ENCODE measurements around the gene TTF1. TPM values are rescaled to one million over a fixed set of nuclear protein-coding genes. Genes with fewer than 3 reads are reported as not detected.

TTF1 gene
- total RNA-seq, 1 donor from 2014 or later: 11.3 TPM

DNA sequence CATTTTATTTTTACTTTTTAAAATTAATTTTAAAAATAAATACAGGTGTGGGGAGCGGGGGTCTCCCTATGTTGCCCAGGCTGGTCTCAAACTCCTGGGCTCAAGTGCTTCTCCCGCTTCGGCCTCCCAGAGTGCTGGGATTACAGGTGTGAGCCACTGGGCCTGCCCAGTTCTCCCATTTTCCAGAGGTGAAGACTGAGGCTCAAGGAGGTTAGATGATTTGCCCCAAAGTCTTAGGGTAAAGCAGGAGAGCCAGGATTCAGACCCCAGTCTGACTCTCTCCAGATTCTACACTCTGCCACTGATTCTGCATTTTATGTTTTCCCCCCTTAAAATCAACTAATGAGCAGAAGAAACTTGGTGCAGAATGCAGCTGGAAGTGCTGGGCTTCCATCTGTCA lies 40.2 kb upstream of the TTF1 start:
- H3K36me3 Mint-ChIP-seq (ENCODE audit: unreplicated experiment): no peaks in the 10 kb centered on the region
- no peak overlapping the region for H3K27ac Mint-ChIP-seq (ENCODE audit: unreplicated experiment)
- H3K4me1 Mint-ChIP-seq (ENCODE audit: unreplicated experiment): no peaks in the 10 kb centered on the region
- H3K9me3 Mint-ChIP-seq (ENCODE audit: unreplicated experiment): no peaks in the 10 kb centered on the region
- DNase-seq (ENCODE audit: extremely low spot score, unreplicated experiment): no peak
- peaks cover 35% of the 10 kb centered on the region for H3K27me3 Mint-ChIP-seq (ENCODE audit: unreplicated experiment)
- TF ChIP-seq, protein P1, sequence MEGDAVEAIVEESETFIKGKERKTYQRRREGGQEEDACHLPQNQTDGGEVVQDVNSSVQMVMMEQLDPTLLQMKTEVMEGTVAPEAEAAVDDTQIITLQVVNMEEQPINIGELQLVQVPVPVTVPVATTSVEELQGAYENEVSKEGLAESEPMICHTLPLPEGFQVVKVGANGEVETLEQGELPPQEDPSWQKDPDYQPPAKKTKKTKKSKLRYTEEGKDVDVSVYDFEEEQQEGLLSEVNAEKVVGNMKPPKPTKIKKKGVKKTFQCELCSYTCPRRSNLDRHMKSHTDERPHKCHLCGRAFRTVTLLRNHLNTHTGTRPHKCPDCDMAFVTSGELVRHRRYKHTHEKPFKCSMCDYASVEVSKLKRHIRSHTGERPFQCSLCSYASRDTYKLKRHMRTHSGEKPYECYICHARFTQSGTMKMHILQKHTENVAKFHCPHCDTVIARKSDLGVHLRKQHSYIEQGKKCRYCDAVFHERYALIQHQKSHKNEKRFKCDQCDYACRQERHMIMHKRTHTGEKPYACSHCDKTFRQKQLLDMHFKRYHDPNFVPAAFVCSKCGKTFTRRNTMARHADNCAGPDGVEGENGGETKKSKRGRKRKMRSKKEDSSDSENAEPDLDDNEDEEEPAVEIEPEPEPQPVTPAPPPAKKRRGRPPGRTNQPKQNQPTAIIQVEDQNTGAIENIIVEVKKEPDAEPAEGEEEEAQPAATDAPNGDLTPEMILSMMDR (IDR thresholded peaks at IDR 0.05): no peak
- H3K4me3 Mint-ChIP-seq (ENCODE audit: unreplicated experiment): no peak overlapping the region

DNA sequence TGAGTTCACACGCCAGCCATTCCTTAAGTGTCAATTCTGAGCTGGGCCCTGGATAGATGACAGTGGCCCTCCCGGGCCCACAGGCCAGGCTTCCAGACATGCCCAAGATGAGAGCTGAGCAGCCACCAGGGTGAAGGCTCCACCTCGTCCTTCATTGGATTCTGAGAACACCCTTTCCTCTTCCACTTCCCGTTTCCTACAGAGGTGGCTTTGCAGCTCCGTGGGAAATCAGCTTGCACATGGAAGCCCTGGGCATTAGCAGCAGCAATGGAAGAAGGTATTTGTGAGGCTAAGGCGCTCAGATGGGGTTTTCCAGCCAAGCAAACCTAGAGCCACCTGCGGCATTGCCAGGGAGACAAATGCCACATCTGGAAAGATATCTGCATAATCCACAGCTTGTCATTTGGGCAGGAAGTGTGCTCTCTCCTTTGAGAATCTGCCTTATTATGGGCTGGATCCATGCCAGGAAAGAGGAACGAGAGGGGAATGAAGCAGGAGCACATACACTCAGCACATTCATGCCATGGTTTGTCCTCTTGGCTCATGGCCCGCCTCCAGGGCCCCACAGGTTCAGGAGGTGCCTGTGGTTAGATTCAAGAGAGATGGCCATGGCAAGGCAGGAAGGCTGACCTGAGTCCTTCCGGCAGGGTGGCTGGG lies 37.4 kb upstream of the TTF1 start:
- no peaks in the 10 kb centered on the region for H3K4me1 Mint-ChIP-seq (ENCODE audit: unreplicated experiment)
- no peaks in the 10 kb centered on the region for H3K9me3 Mint-ChIP-seq (ENCODE audit: unreplicated experiment)
- DNase-seq (ENCODE audit: extremely low spot score, unreplicated experiment): no peak
- H3K27me3 Mint-ChIP-seq (ENCODE audit: unreplicated experiment): peaks cover 44% of the 10 kb centered on the region
- H3K36me3 Mint-ChIP-seq (ENCODE audit: unreplicated experiment): no peaks in the 10 kb centered on the region
- H3K4me3 Mint-ChIP-seq (ENCODE audit: unreplicated experiment): no peak overlapping the region
- TF ChIP-seq, protein P1 (IDR thresholded peaks at IDR 0.05): no peak
- H3K27ac Mint-ChIP-seq (ENCODE audit: unreplicated experiment): no peak overlapping the region

GRCh38 chr9:132441404-132441803 lies 34.8 kb upstream of the TTF1 start:
- peaks cover 32% of the 10 kb centered on the region for H3K27me3 Mint-ChIP-seq (ENCODE audit: unreplicated experiment)
- H3K4me1 Mint-ChIP-seq (ENCODE audit: unreplicated experiment): no peaks in the 10 kb centered on the region
- no peak overlapping the region for H3K4me3 Mint-ChIP-seq (ENCODE audit: unreplicated experiment)
- H3K36me3 Mint-ChIP-seq (ENCODE audit: unreplicated experiment): no peaks in the 10 kb centered on the region
- no peak overlapping the region for H3K27ac Mint-ChIP-seq (ENCODE audit: unreplicated experiment)
- TF ChIP-seq, protein P1 (IDR thresholded peaks at IDR 0.05): no peak
- H3K9me3 Mint-ChIP-seq (ENCODE audit: unreplicated experiment): no peaks in the 10 kb centered on the region
- DNase-seq (ENCODE audit: extremely low spot score, unreplicated experiment): no peak

GRCh38 chr9:132440735-132441134 lies 34.1 kb upstream of the TTF1 start:
- peaks cover 32% of the 10 kb centered on the region for H3K27me3 Mint-ChIP-seq (ENCODE audit: unreplicated experiment)
- no peaks in the 10 kb centered on the region for H3K9me3 Mint-ChIP-seq (ENCODE audit: unreplicated experiment)
- H3K27ac Mint-ChIP-seq (ENCODE audit: unreplicated experiment): no peak overlapping the region
- no peaks in the 10 kb centered on the region for H3K36me3 Mint-ChIP-seq (ENCODE audit: unreplicated experiment)
- no peak overlapping the region for H3K4me3 Mint-ChIP-seq (ENCODE audit: unreplicated experiment)
- TF ChIP-seq, protein P1 (IDR thresholded peaks at IDR 0.05): no peak
- H3K4me1 Mint-ChIP-seq (ENCODE audit: unreplicated experiment): no peaks in the 10 kb centered on the region
- DNase-seq (ENCODE audit: extremely low spot score, unreplicated experiment): no peak

- peaks cover 45% of the 10 kb centered on the region for H3K27me3 Mint-ChIP-seq (ENCODE audit: unreplicated experiment)
- H3K27ac Mint-ChIP-seq (ENCODE audit: unreplicated experiment): no peak overlapping the region
- H3K4me1 Mint-ChIP-seq (ENCODE audit: unreplicated experiment): no peaks in the 10 kb centered on the region
- H3K36me3 Mint-ChIP-seq (ENCODE audit: unreplicated experiment): no peaks in the 10 kb centered on the region
- no peak overlapping the region for H3K4me3 Mint-ChIP-seq (ENCODE audit: unreplicated experiment)
- DNase-seq (ENCODE audit: extremely low spot score, unreplicated experiment): no peak
- H3K9me3 Mint-ChIP-seq (ENCODE audit: unreplicated experiment): no peaks in the 10 kb centered on the region
- TF ChIP-seq, protein P1 (IDR thresholded peaks at IDR 0.05): no peak
Measured at GRCh38 chr9:132439153-132439552, 32.5 kb upstream of the TTF1 start.
